Measurements from ENCODE around the gene SNTA1. TPM values are rescaled to one million over a fixed set of nuclear protein-coding genes. Genes with fewer than 3 reads are reported as not detected.

The SNTA1 gene
- total and polyA plus RNA-seq, 2 of the 13 experiments (the other 11 are each of a cell fraction or from before 2014, with no cell fraction given) = 16.4 to 18.3 TPM

DNA sequence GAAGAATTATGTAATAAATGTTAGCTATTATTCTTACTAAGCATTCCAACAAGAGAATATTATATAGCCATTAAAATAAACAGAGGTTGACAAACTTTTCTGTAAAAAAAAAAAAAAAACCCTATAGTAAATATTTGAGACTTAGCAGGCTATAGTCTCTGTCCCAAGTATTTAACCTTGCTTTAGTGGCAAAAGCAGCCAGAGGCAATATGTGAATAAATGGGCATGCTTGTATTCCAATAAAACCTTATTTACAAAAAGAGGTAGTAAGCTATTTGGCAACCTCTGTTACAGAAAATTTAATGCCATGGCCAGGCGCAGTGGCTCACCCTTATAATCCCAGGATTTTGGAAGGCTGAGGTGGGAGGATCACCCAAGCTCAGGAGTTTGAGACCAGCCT lies 56.9 kb downstream of the SNTA1 start (continued):
- TF ChIP-seq, protein P1, sequence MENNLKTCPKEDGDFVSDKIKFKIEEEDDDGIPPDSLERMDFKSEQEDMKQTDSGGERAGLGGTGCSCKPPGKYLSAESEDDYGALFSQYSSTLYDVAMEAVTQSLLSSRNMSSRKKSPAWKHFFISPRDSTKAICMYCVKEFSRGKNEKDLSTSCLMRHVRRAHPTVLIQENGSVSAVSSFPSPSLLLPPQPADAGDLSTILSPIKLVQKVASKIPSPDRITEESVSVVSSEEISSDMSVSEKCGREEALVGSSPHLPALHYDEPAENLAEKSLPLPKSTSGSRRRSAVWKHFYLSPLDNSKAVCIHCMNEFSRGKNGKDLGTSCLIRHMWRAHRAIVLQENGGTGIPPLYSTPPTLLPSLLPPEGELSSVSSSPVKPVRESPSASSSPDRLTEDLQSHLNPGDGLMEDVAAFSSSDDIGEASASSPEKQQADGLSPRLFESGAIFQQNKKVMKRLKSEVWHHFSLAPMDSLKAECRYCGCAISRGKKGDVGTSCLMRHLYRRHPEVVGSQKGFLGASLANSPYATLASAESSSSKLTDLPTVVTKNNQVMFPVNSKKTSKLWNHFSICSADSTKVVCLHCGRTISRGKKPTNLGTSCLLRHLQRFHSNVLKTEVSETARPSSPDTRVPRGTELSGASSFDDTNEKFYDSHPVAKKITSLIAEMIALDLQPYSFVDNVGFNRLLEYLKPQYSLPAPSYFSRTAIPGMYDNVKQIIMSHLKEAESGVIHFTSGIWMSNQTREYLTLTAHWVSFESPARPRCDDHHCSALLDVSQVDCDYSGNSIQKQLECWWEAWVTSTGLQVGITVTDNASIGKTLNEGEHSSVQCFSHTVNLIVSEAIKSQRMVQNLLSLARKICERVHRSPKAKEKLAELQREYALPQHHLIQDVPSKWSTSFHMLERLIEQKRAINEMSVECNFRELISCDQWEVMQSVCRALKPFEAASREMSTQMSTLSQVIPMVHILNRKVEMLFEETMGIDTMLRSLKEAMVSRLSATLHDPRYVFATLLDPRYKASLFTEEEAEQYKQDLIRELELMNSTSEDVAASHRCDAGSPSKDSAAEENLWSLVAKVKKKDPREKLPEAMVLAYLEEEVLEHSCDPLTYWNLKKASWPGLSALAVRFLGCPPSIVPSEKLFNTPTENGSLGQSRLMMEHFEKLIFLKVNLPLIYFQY (CRISPR knock-in tag; IDR thresholded peaks at IDR 0.05; ENCODE audit: borderline replicate concordance) = no peak

DNA sequence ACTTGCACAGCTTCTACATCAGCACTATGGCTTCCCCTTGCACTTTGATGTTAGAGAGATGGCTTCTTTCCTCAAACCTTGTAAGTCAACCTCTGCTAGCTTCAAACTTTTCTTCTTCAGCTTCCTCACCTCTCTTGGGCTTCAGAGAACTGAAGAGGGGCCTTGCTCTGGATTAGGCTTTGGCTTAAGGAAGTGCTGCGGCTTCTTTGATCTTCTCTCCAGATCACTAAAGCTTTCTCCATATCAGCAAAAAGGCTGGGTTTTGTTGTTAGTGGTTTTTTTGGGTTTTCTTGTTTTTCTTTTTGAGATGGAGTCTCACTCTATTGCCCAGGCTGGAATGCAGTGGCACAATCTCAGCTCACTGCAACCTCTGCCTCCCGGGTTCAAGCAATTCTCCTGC lies 66.2 kb downstream of the SNTA1 start:
- Histone ChIP-seq H2AFZ (ENCODE audit: low read length) (no peak overlapping the region), H3K9me3 (ENCODE audit: low read length) (no peaks in the 10 kb centered on the region), H3K9ac (ENCODE audit: insufficient read depth, low read depth, low read length) (no peak overlapping the region), H3K27ac (ENCODE audit: extremely low read length, insufficient read depth, low read length) (no peak overlapping the region), H3K79me2 (ENCODE audit: insufficient read depth, low read length) (no peaks in the 10 kb centered on the region), H3K4me2 (ENCODE audit: low read depth, low read length) (no peak overlapping the region), H4K20me1 (ENCODE audit: insufficient read depth, low read length) (no peaks in the 10 kb centered on the region), H3K27me3 (ENCODE audit: control insufficient read depth in 1 of 2, insufficient read depth in 2 of 2, low read length in 2 of 2) (no peaks in the 10 kb centered on the region), H3K4me3 (replicated peaks in 1 of 3; ENCODE audit: insufficient read depth in 1 of 3, low read depth in 2 of 3, low read length in 3 of 3) (no peak overlapping the region), H3K36me3 (replicated peaks in 1 of 2; ENCODE audit: control insufficient read depth in 1 of 2, insufficient read depth in 2 of 2, low read length in 2 of 2) (peaks cover 17 to 45% of the 10 kb centered on the region in 2 experiments), H3K4me1 (ENCODE audit: insufficient read depth, low read length) (peaks cover 29% of the 10 kb centered on the region)
- in situ Hi-C loops (cut with HindIII; ENCODE audit: extremely low pct_ligation_motif_present, low pct_unique_long_range_greater_than_20kb) = no loop called here
- ChIA-PET POLR2A (interaction anchor here (1.4 kb wide), 1 partner anchor 24 kb away, joined by 3 read pairs; the partner anchor contains the start of gene CDK5RAP1), CTCF (ENCODE audit: low intra/inter-chr PET ratio, low total read pairs) (no interaction called here)
- 97% methylated on average over 2 of the region's 2 CpGs for WGBS (ENCODE audit: low lambda C conversion rate)
- FAIRE-seq (no peak), ATAC-seq (no peak), DNase-seq (ENCODE audit: low spot score) (no peak)
- TF ChIP-seq ZFP36 (IDR thresholded peaks at IDR 0.05; ENCODE audit: borderline replicate concordance, low read depth, low read length, partially characterized antibody) = no peak
- TF ChIP-seq AGO1 (IDR thresholded peaks at IDR 0.05; ENCODE audit: low read depth, low read length, poor library complexity, severe bottlenecking) = no peak
- no peak for TF ChIP-seq FOXP1 (IDR thresholded peaks at IDR 0.05)
- no peak for TF ChIP-seq FOXP1 (CRISPR knock-in tag; IDR thresholded peaks at IDR 0.05)
- TF ChIP-seq ZFP36L1 (CRISPR knock-in tag; IDR thresholded peaks at IDR 0.05) = no peak
- no peak for TF ChIP-seq ZNF850 (CRISPR knock-in tag; conservative IDR thresholded peaks at IDR 0.05)
- TF ChIP-seq, protein P2, sequence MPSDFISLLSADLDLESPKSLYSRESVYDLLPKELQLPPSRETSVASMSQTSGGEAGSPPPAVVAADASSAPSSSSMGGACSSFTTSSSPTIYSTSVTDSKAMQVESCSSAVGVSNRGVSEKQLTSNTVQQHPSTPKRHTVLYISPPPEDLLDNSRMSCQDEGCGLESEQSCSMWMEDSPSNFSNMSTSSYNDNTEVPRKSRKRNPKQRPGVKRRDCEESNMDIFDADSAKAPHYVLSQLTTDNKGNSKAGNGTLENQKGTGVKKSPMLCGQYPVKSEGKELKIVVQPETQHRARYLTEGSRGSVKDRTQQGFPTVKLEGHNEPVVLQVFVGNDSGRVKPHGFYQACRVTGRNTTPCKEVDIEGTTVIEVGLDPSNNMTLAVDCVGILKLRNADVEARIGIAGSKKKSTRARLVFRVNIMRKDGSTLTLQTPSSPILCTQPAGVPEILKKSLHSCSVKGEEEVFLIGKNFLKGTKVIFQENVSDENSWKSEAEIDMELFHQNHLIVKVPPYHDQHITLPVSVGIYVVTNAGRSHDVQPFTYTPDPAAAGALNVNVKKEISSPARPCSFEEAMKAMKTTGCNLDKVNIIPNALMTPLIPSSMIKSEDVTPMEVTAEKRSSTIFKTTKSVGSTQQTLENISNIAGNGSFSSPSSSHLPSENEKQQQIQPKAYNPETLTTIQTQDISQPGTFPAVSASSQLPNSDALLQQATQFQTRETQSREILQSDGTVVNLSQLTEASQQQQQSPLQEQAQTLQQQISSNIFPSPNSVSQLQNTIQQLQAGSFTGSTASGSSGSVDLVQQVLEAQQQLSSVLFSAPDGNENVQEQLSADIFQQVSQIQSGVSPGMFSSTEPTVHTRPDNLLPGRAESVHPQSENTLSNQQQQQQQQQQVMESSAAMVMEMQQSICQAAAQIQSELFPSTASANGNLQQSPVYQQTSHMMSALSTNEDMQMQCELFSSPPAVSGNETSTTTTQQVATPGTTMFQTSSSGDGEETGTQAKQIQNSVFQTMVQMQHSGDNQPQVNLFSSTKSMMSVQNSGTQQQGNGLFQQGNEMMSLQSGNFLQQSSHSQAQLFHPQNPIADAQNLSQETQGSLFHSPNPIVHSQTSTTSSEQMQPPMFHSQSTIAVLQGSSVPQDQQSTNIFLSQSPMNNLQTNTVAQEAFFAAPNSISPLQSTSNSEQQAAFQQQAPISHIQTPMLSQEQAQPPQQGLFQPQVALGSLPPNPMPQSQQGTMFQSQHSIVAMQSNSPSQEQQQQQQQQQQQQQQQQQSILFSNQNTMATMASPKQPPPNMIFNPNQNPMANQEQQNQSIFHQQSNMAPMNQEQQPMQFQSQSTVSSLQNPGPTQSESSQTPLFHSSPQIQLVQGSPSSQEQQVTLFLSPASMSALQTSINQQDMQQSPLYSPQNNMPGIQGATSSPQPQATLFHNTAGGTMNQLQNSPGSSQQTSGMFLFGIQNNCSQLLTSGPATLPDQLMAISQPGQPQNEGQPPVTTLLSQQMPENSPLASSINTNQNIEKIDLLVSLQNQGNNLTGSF (CRISPR knock-in tag; IDR thresholded peaks at IDR 0.05) = no peak
- no peak for TF ChIP-seq ZNF678 (CRISPR knock-in tag; IDR thresholded peaks at IDR 0.05)
- TF ChIP-seq ADNP (CRISPR knock-in tag; IDR thresholded peaks at IDR 0.05) = no peak
- no peak for TF ChIP-seq JARID2 (CRISPR knock-in tag; IDR thresholded peaks at IDR 0.05; ENCODE audit: insufficient replicate concordance)
- TF ChIP-seq ISL2 (CRISPR knock-in tag; IDR thresholded peaks at IDR 0.05) = no peak
- TF ChIP-seq ZNF7 (CRISPR knock-in tag; IDR thresholded peaks at IDR 0.05) = no peak
- TF ChIP-seq ZFAT (CRISPR knock-in tag; conservative IDR thresholded peaks at IDR 0.05) = no peak
- TF ChIP-seq ZNF225 (CRISPR knock-in tag; IDR thresholded peaks at IDR 0.05) = no peak
- no peak for TF ChIP-seq NKX3-1 (CRISPR knock-in tag; IDR thresholded peaks at IDR 0.05)
- intact Hi-C loops (cut with micrococcal nuclease; ENCODE audit: unreplicated experiment) = no loop called here
- no TSS peak for BruUV-seq (replicated peaks)
